CD8-positive, alpha-beta memory T cell (primary cell): Measurements from ENCODE around the gene MEGF9. TPM values are rescaled to one million over a fixed set of nuclear protein-coding genes. Genes with fewer than 3 reads are reported as not detected.

Source experiments
- CTCF ChIA-PET: fragments of 350-600 bp; sonication (Branson Sonifier 250); formaldehyde crosslinking; loops from one replicate; lab custom pipeline; 2021; ENCODE audit warnings: antibody characterized with exemption; lab: Charles Lee
- POLR2A ChIA-PET: fragments of 350-600 bp; sonication (Branson Sonifier 250); formaldehyde crosslinking; loops from one replicate; lab custom pipeline; 2021; ENCODE audit warnings: antibody characterized with exemption; lab: Charles Lee
- DNase-seq, 5 donors: peaks; one replicate each; pipeline versions ENCODE4 v3.0.0 to v3.0.0-alpha.2; 2020 to 2022; ENCODE audit warnings: mixed read lengths in 1 of 5
- H3K27ac ChIP-seq: one replicate; pipeline ENCODE4 v1.7.0; 2013; ENCODE audit warnings: low read depth, mild to moderate bottlenecking, low read length, moderate library complexity
- H3K27me3 ChIP-seq: 2 replicates; pipeline ENCODE4 v1.7.0; 2013; ENCODE audit warnings: low read length, mild to moderate bottlenecking; ENCODE audit not compliant: insufficient read depth, poor library complexity, severe bottlenecking
- H3K36me3 ChIP-seq: 2 replicates; pipeline ENCODE4 v1.7.0; 2013; ENCODE audit warnings: mild to moderate bottlenecking, low read length, moderate library complexity; ENCODE audit not compliant: insufficient read depth
- H3K4me1 ChIP-seq: 2 replicates; pipeline ENCODE4 v1.7.0; 2013; ENCODE audit warnings: mild to moderate bottlenecking, low read length, moderate library complexity; ENCODE audit not compliant: insufficient read depth
- H3K4me3 ChIP-seq: 2 replicates; pipeline ENCODE4 v1.7.0; 2013; ENCODE audit warnings: mild to moderate bottlenecking, low read length
- H3K9me3 ChIP-seq: 2 replicates; pipeline ENCODE4 v1.7.0; 2013; ENCODE audit warnings: mild to moderate bottlenecking, low read length
- H3K27ac Mint-ChIP-seq, 8 donors: one replicate each; pipeline ENCODE4 v1.8.0; 2020 to 2021; ENCODE audit warnings: mixed read lengths in 8 of 8, mild to moderate bottlenecking in 6 of 8, inconsistent platforms in 3 of 8, moderate library complexity in 3 of 8
- H3K27me3 Mint-ChIP-seq, 2 donors: one replicate each; pipeline ENCODE4 v1.8.0; 2020 to 2021; ENCODE audit warnings: mixed read lengths in 2 of 2, mild to moderate bottlenecking in 1 of 2, moderate library complexity in 1 of 2
- H3K36me3 Mint-ChIP-seq, 3 donors: one replicate each; pipeline ENCODE4 v1.8.0; 2020 to 2021; ENCODE audit warnings: mixed read lengths in 3 of 3, inconsistent platforms in 1 of 3, mild to moderate bottlenecking in 1 of 3
- H3K4me1 Mint-ChIP-seq, 3 donors: one replicate each; pipeline ENCODE4 v1.8.0; 2020 to 2021; ENCODE audit warnings: mixed read lengths in 3 of 3, inconsistent platforms in 1 of 3, mild to moderate bottlenecking in 1 of 3
- H3K4me3 Mint-ChIP-seq, 7 donors: one replicate each; pipeline ENCODE4 v1.8.0; 2020 to 2021; ENCODE audit warnings: mixed read lengths in 7 of 7, mild to moderate bottlenecking in 6 of 7, moderate library complexity in 4 of 7, inconsistent platforms in 2 of 7
- H3K9me3 Mint-ChIP-seq, 5 donors: one replicate each; pipeline ENCODE4 v1.8.0; 2020 to 2022; ENCODE audit warnings: mixed read lengths in 5 of 5, mild to moderate bottlenecking in 3 of 5, moderate library complexity in 2 of 5, inconsistent platforms in 1 of 5
- polyA plus RNA-seq: library from polyadenylated mRNA; unstranded; fragments of 300-500 nt; fragmentation: Illumina TruSeq; gene quantifications from one replicate; pipeline ENCODE4 v1.2.3, GENCODE V29; 2021
- total RNA-seq, 2 experiments: library from RNA; stranded (reverse); gene quantifications; one replicate each; pipeline ENCODE4 v1.2.3, GENCODE V29; 2021

MEGF9 gene
- total and polyA plus RNA-seq, 3 experiments from 2014 or later, result 3.9 to 7.0 (median 6.9) TPM

DNA sequence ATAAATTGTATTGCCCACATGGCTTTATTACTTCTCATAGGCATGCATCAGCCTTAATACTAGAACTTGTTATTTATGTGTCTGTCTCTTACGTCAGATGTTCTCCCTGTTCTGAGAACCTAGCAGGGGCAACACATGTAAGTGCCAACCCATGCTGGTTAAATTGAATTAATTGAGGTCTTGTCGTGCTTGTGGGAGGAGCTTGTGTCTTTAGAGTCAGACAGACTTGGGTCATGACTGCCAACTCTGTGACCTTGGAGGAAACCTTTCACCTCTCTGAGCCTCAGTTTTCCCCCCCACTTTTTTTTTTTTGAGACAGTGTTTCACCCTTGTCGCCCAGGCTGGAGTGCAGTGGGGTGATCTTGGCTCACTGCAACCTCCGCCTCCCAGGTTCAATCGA lies 2.2 kb upstream of the MEGF9 start:
- ChIA-PET CTCF (interaction anchor here (0.9 kb wide), 1 partner anchor 96 kb away, joined by 3 read pairs; no protein-coding TSS in a partner anchor), POLR2A (no interaction called here)
- no peaks in the 10 kb centered on the region for H3K9me3 Mint-ChIP-seq
- Histone ChIP-seq H3K9me3 (no peaks in the 10 kb centered on the region), H3K27me3 (no peaks in the 10 kb centered on the region), H3K36me3 (no peaks in the 10 kb centered on the region), H3K4me1 (peaks cover 25% of the 10 kb centered on the region), H3K27ac (no peak overlapping the region), H3K4me3 (no peak overlapping the region)
- no peak for DNase-seq
- peaks cover 0 to 5% (median 0%) of the 10 kb centered on the region in 3 donors for H3K36me3 Mint-ChIP-seq
- H3K27ac Mint-ChIP-seq, result peak overlapping the region in 1 of 8 donors; percentile 10
- H3K4me1 Mint-ChIP-seq, result peaks cover 23 to 30% (median 24%) of the 10 kb centered on the region in 3 donors
- no peaks in the 10 kb centered on the region for H3K27me3 Mint-ChIP-seq
- peak overlapping the region in 4 of 7 donors; percentile 42 to 81 (median 43) for H3K4me3 Mint-ChIP-seq

DNA sequence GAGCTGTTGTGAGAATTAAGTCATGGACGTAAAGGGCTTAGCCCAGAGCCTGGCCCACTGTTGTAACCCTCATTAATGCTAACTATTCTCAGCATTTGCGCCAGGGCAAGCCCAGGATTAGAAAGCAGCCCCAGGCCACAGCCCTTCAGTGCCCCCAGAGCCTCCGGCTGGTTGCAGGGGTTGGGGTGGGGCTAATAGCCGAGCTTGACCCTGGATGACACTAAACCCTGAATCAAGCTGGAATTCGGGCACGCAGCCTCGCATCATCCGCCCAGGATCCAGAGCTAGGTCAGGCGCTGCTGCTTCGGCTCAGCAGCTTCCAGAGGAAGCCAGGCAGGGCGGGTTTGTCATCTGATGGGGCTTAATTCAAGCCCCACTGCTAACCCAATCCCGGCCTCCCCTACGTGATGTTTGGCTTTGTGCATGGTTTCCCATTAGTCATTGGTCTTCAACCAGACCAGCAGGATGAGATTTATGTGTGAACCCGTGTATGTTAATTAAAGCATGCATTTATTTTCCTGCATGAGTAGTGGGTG lies 1.2 kb upstream of the MEGF9 start:
- Mint-ChIP-seq H3K27me3 (no peaks in the 10 kb centered on the region), H3K4me1 (peaks cover 32 to 40% (median 34%) of the 10 kb centered on the region in 3 donors), H3K4me3 (peak overlapping the region; percentile 81 to 94 (median 83)), H3K9me3 (no peaks in the 10 kb centered on the region), H3K27ac (peak overlapping the region in 3 of 8 donors; percentile 10 to 17 (median 12)), H3K36me3 (peaks cover 0 to 5% (median 0%) of the 10 kb centered on the region in 3 donors)
- Histone ChIP-seq H3K27ac (peak overlapping the region; percentile 56), H3K4me1 (peaks cover 33% of the 10 kb centered on the region), H3K36me3 (no peaks in the 10 kb centered on the region), H3K27me3 (no peaks in the 10 kb centered on the region), H3K4me3 (peak overlapping the region; percentile 74), H3K9me3 (no peaks in the 10 kb centered on the region)
- POLR2A ChIA-PET, result no interaction called here
- CTCF ChIA-PET, result interaction anchor here (0.9 kb wide), 1 partner anchor 95 kb away, joined by 3 read pairs; no protein-coding TSS in a partner anchor
- DNase-seq, result no peak

DNA sequence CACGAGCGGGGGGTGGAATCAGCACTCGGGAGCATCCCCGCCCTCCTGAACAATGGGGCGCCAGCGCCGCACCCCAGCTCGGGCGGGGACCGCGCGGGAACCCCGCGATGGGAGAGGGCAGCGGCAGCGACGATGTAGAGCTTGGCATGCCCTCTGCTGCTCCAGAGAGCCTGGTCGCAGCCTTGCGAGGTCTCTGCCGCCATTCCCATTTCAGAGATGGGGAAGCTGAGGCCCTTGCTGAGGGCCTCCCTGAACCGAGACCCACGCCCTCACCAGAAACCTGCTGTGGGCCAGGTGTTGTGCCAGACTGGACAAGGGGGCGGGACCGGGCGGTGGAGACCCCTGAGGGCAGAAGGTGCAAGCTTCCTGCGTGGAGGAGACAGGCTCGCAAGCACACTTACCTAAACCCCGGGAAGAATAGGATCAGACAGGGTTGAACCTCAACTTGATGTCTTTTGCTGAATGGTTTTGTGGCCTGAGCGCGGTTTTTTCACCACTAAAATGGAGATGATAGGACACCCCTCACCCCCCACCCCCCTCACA lies 647 bp upstream of the MEGF9 start:
- Histone ChIP-seq H3K27ac (peak overlapping the region; percentile 56), H3K36me3 (no peaks in the 10 kb centered on the region), H3K4me1 (peaks cover 33% of the 10 kb centered on the region), H3K27me3 (no peaks in the 10 kb centered on the region), H3K4me3 (peak overlapping the region; percentile 74), H3K9me3 (no peaks in the 10 kb centered on the region)
- H3K4me1 Mint-ChIP-seq, result peaks cover 33 to 44% (median 35%) of the 10 kb centered on the region in 3 donors
- POLR2A ChIA-PET, result interaction anchor here (0.6 kb wide), 1 partner anchor 32 kb away, joined by 3 read pairs; no protein-coding TSS in a partner anchor
- H3K27me3 Mint-ChIP-seq, result no peaks in the 10 kb centered on the region
- CTCF ChIA-PET, result no interaction called here
- H3K27ac Mint-ChIP-seq, result peak overlapping the region in 6 of 8 donors; percentile 26 to 82 (median 44)
- peaks cover 0 to 5% (median 0%) of the 10 kb centered on the region in 3 donors for H3K36me3 Mint-ChIP-seq
- H3K9me3 Mint-ChIP-seq, result no peaks in the 10 kb centered on the region
- DNase-seq, result no peak
- H3K4me3 Mint-ChIP-seq, result peak overlapping the region; percentile 81 to 94 (median 83)

- H3K27ac ChIP-seq, result peak overlapping the region; percentile 55
- H3K36me3 ChIP-seq, result no peaks in the 10 kb centered on the region
- Mint-ChIP-seq H3K9me3 (no peaks in the 10 kb centered on the region), H3K27me3 (no peaks in the 10 kb centered on the region), H3K4me1 (peaks cover 33 to 54% (median 35%) of the 10 kb centered on the region in 3 donors), H3K36me3 (peaks cover 0 to 5% (median 0%) of the 10 kb centered on the region in 3 donors), H3K4me3 (peak overlapping the region; percentile 85 to 95 (median 88)), H3K27ac (peak overlapping the region; percentile 65 to 97 (median 82))
- H3K9me3 ChIP-seq, result no peaks in the 10 kb centered on the region
- H3K27me3 ChIP-seq, result no peaks in the 10 kb centered on the region
- H3K4me1 ChIP-seq, result peaks cover 38% of the 10 kb centered on the region
- CTCF ChIA-PET, result no interaction called here
- peak in 2 of 5 donors; percentile 8 to 25 for DNase-seq
- H3K4me3 ChIP-seq, result peak overlapping the region; percentile 74
- POLR2A ChIA-PET, result no interaction called here
These were observed 798 bp downstream of the MEGF9 start for GRCh38 chr9:120713257-120714087.

- peak overlapping the region; percentile 77 to 97 (median 82) for H3K27ac Mint-ChIP-seq
- Histone ChIP-seq H3K27ac (no peak overlapping the region), H3K36me3 (no peaks in the 10 kb centered on the region), H3K9me3 (no peaks in the 10 kb centered on the region), H3K27me3 (no peaks in the 10 kb centered on the region), H3K4me3 (peak overlapping the region; percentile 74), H3K4me1 (peaks cover 38% of the 10 kb centered on the region)
- no peaks in the 10 kb centered on the region for H3K27me3 Mint-ChIP-seq
- no peaks in the 10 kb centered on the region for H3K9me3 Mint-ChIP-seq
- H3K36me3 Mint-ChIP-seq, result peaks cover 0 to 5% (median 0%) of the 10 kb centered on the region in 3 donors
- peaks cover 33 to 55% (median 35%) of the 10 kb centered on the region in 3 donors for H3K4me1 Mint-ChIP-seq
- DNase-seq, result no peak
- H3K4me3 Mint-ChIP-seq, result peak overlapping the region; percentile 85 to 95 (median 88)
- ChIA-PET CTCF (interaction anchor here (1.0 to 1.4 kb wide), 2 partner anchors 43 to 93 kb away, joined by 4 to 9 read pairs; no protein-coding TSS in a partner anchor), POLR2A (no interaction called here)
These were observed 1.7 kb downstream of the MEGF9 start for GRCh38 chr9:120712539-120713031.

DNA sequence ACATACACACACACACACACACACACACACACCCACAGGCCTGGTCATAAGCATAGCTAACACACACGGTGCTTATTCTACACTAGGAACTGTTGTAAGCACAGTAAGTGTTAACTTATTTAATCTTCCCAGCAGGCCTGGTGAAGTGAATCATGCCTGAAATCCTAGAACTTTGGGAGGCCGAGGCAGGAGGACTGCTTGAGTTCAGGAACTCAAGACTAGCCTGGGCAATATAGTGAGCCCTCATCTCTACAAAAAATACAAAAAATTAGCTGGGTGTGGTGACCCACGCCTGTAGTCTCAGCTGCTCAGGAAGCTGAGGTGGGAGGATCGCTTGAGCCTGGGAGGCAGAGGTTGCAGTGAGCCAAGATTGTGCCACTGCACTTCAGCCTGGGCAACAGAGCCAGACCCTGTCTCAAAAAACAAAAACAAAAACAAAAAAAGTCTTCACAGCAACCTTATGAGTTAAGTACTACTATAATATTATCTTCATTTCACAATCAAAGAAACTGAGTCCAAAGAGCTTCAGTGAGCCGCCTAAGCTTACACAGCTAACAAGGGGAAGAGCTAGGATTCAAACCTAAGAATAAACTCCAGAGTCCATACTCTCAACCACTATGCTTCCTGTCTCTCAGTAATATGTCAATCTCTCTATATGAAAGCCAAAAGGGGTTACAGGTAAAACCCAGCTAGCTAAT lies 2.3 kb downstream of the MEGF9 start:
- Mint-ChIP-seq H3K36me3 (peaks cover 0 to 5% (median 0%) of the 10 kb centered on the region in 3 donors), H3K27me3 (no peaks in the 10 kb centered on the region), H3K9me3 (no peaks in the 10 kb centered on the region), H3K27ac (peak overlapping the region; percentile 41 to 86 (median 81)), H3K4me3 (peak overlapping the region; percentile 85 to 95 (median 88)), H3K4me1 (peaks cover 33 to 61% (median 41%) of the 10 kb centered on the region in 3 donors)
- Histone ChIP-seq H3K27ac (no peak overlapping the region), H3K9me3 (no peaks in the 10 kb centered on the region), H3K4me1 (peaks cover 38% of the 10 kb centered on the region), H3K36me3 (no peaks in the 10 kb centered on the region), H3K27me3 (no peaks in the 10 kb centered on the region), H3K4me3 (peak overlapping the region; percentile 74)
- DNase-seq, result no peak
- ChIA-PET POLR2A (interaction anchor here (0.6 kb wide), 1 partner anchor 490 kb away, joined by 3 read pairs; no protein-coding TSS in a partner anchor), CTCF (interaction anchor here (1.0 to 1.4 kb wide), 2 partner anchors 44 to 92 kb away, joined by 4 to 9 read pairs; no protein-coding TSS in a partner anchor)

DNA sequence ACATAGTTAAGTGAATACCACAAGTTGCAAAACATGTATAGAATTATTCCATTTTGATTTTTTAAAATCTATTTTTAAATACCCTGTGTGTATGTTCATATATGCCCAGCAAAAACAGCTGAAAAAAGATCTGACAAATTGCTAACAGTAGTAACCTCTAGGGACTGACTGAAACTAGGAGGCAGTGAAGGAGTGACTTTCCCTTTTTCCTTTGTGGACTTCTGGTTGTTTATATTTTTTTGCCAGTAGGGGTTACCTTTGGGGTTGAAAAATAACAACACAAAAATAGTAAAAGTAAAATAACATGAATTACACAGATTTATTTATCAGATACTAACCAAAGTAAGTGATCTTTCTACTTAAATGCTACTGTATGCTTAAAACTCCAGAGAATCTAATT lies 2.9 kb downstream of the MEGF9 start:
- POLR2A ChIA-PET, result no interaction called here
- Mint-ChIP-seq H3K9me3 (no peaks in the 10 kb centered on the region), H3K27me3 (no peaks in the 10 kb centered on the region), H3K27ac (peak overlapping the region; percentile 41 to 86 (median 81)), H3K4me3 (peak overlapping the region in 6 of 7 donors; percentile 1 to 95 (median 88)), H3K36me3 (peaks cover 0 to 5% (median 0%) of the 10 kb centered on the region in 3 donors), H3K4me1 (peaks cover 33 to 62% (median 41%) of the 10 kb centered on the region in 3 donors)
- H3K4me3 ChIP-seq, result no peak overlapping the region
- no peak for DNase-seq
- no peaks in the 10 kb centered on the region for H3K27me3 ChIP-seq
- no peaks in the 10 kb centered on the region for H3K9me3 ChIP-seq
- H3K27ac ChIP-seq, result no peak overlapping the region
- H3K36me3 ChIP-seq, result no peaks in the 10 kb centered on the region
- CTCF ChIA-PET, result interaction anchor here (1.4 kb wide), 1 partner anchor 92 kb away, joined by 9 read pairs; no protein-coding TSS in a partner anchor
- H3K4me1 ChIP-seq, result peaks cover 38% of the 10 kb centered on the region
